ENCODE results near the gene GDE1.

Gene GDE1

GRCh38 chr16:19486051-19486450, 35.8 kb downstream of the GDE1 start:
- no peak for DNase-seq (ENCODE audit: low read depth)

- DNase-seq (ENCODE audit: low read depth) = no peak
These were observed 36.3 kb downstream of the GDE1 start for GRCh38 chr16:19485611-19486010.

GRCh38 chr16:19484096-19484495, 37.8 kb downstream of the GDE1 start:
- no peak for DNase-seq (ENCODE audit: low read depth)

GRCh38 chr16:19482291-19482690, 39.6 kb downstream of the GDE1 start:
- no peak for DNase-seq (ENCODE audit: low read depth)

DNA sequence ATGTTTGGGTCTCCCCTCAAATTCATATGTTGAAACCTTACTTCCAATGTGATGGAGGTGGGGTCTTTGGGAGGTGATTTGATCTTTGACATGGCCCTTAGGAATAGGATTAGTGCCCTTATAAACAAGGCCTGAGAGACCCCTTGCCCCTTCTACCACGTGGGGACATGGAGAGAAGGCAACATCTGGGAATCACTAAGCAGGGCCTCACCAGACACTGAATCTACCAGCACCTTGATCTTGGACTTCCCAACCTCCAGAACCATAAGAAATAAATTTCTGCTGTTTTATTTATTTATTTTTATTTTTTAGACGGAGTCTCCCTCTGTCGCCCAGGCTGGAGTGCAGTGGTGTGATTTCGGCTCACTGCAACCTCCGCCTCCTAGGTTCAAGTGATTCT, 40.1 kb downstream of the GDE1 start:
- no peak for DNase-seq (ENCODE audit: low read depth)

GRCh38 chr16:19481296-19481695, 40.6 kb downstream of the GDE1 start:
- DNase-seq (ENCODE audit: low read depth) = no peak

- no peak for DNase-seq (ENCODE audit: low read depth)
These were observed 42.6 kb downstream of the GDE1 start for GRCh38 chr16:19479302-19479721.

- DNase-seq (ENCODE audit: low read depth) = no peak
These were observed 43.4 kb downstream of the GDE1 start for GRCh38 chr16:19478505-19478904.

- DNase-seq (ENCODE audit: low read depth) = no peak
These were observed 47.3 kb downstream of the GDE1 start for GRCh38 chr16:19474617-19475016.

DNA sequence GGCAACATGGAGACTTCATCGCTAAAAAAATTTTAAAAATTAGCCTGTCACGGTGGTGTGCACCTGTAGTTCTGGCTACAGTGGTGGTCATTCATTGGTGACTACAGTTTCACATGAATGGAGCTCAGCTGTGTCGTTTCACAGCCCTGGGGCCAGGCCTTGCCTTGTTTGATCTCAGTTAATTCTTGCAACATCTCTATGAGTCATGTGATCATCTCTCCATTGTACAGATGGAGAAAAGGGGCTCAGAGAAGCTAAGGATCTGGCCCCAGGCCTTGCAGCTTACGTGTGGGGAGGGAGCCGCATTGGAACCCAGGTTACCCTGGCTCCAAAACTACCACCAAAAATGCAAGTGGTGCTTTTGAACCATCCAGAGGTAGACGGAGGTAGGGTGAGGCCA, 49.4 kb downstream of the GDE1 start:
- DNase-seq (ENCODE audit: low read depth) = no peak

DNA sequence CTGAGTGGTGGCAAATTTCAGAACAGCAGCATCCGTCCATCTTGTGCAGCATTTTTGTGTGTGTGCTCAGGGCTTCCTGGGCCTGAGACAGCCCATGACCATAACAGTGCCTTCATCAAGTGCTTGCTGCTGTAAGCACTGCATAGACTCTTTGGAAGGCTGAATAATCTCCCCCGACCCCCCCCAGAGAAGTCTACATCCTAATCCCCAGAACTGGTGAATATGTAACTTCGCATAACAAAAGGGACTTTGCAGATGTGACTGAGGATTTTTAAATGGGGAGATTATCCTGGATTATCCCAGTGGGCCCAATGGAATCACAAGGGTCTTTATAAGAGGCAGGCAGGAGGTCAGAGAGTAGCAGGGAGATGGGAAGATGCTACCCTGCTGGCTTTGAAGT, 53.6 kb downstream of the GDE1 start:
- DNase-seq (ENCODE audit: low read depth) = no peak

DNA sequence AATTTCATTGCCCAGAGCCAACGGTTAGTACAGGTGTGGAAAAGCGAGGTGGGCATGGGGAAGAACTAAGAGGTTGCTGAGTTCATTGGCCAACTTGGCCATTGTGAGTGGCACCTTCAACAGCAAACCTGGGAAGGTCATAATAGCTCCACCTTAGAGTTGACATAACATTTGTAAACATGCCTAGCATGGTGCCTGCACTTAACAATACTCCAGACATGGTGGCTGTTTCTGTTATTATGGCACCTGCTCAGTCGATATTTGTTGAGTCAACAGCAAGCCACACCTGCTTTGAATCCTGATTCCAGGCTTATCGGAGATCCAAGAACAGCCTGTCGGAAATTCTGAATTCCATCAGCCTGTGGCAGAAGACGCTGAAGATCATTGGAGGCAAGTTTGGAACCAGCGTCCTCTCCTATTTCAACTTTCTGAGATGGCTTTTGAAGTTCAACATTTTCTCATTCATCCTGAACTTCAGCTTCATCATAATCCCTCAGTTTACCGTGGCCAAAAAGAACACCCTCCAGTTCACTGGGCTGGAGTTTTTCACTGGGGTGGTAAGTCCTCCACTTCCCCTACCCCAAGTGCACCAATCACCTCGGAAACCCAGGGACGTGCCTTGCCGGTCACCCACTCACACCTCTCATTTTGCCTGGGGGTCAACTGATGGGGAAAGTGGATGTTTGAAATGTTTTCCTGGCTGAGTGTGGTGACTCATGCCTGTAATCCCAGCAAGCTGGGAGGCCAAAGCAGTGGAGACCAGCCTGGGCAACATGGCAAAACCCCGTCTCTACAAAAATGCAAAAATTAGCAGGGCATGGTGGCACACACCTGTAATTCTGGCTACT, 58.2 kb downstream of the GDE1 start:
- no peak for DNase-seq (ENCODE audit: low read depth)

DNA sequence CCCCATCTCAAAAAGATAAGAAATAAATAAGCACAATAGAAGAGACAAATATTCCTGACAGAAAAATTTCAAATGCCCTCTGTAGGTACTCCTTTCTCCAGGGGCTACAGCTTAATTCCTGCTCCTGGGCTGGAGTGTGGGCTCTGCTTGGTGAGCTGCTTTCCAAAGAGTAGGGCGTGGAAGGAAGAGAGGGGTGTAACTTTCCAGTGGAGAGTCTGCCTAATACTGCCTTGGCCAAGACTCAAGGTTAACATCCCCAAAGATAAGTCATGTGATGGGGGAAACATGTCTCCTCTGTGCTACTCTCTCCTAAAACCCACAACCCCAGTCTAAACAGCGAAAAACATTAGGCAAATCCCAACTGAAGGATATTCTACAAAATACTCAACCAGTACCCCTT, 61.5 kb downstream of the GDE1 start:
- DNase-seq (ENCODE audit: low read depth) = no peak

DNA sequence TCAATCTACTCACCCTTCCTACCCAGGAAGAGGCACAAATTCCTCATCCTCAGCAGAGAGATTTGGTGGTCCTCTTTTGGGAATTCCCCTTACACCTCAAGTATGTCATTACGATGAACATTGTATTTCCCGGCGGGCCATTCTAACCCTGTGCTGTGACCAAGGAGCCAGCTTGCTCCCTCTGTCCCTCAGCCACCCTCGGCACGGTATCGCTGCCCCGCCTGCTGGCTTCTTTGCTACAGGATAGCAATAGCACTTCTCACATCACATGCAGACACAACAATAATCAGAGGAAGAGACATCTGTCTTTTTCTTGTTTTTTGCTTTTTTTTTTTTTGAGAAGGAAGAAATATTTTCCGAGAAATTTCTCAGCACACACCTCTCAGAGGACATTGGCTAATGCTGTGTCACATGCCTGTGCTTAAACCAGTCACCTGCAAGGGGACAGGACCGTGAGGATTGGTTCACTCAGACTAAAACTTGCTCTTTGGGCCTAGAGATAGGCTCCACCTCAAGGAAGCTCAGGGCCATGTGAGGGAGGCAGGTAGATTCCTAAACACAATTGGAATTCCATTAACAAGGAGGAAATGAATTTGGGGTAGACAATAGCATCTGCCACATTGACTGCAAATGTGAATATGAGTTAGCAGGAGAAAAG, 63.0 kb downstream of the GDE1 start:
- DNase-seq (ENCODE audit: low read depth) = no peak
